Measurements from ENCODE around the gene ADRA2B. TPM values are rescaled to one million over a fixed set of nuclear protein-coding genes. Genes with fewer than 3 reads are reported as not detected.
"Not testable (repeated sequence)": the region's sequence is repeated elsewhere in the genome, so short reads cannot be mapped to it uniquely, and the experiment has no call there.

The ADRA2B gene
- polyA plus RNA-seq, 4 donors = 0.69 to 1.5 TPM; not detected in 2

- WGBS, 3 donors = 79% methylated on average over 19 of the region's 19 CpGs
- Histone ChIP-seq H3K9me3 (ENCODE audit: control insufficient read depth in 2 of 2, insufficient read depth in 1 of 2, low read depth in 1 of 2, low read length in 1 of 2) (no peaks in the 10 kb centered on the region), H3K4me3 (ENCODE audit: low read depth in 1 of 3, low read length in 3 of 3) (no peak overlapping the region), H3K36me3 (ENCODE audit: control insufficient read depth in 3 of 3, insufficient read depth in 2 of 3, low read depth in 1 of 3, low read length in 3 of 3) (no peaks in the 10 kb centered on the region), H3K4me1 (ENCODE audit: control insufficient read depth in 3 of 3, insufficient read depth in 2 of 3, low read depth in 1 of 3, low read length in 2 of 3) (no peaks in the 10 kb centered on the region), H3K27me3 (ENCODE audit: control insufficient read depth in 3 of 3, insufficient read depth in 3 of 3, low read length in 3 of 3) (no peaks in the 10 kb centered on the region), H3K27ac (ENCODE audit: low read depth in 1 of 3, low read length in 2 of 3) (no peak overlapping the region)
- FAIRE-seq (no peak), DNase-seq (no peak)
These were observed 27.7 kb downstream of the ADRA2B start for GRCh38 chr2:96088340-96089335.

- WGBS, 3 donors = 61 to 80% (median 70%) methylated on average over 2 of the region's 2 CpGs
- Histone ChIP-seq H3K27me3 (ENCODE audit: control insufficient read depth in 3 of 3, insufficient read depth in 3 of 3, low read length in 3 of 3) (no peaks in the 10 kb centered on the region), H3K4me1 (ENCODE audit: control insufficient read depth in 3 of 3, insufficient read depth in 2 of 3, low read depth in 1 of 3, low read length in 2 of 3) (no peaks in the 10 kb centered on the region), H3K27ac (ENCODE audit: low read depth in 1 of 3, low read length in 2 of 3) (no peak overlapping the region), H3K4me3 (ENCODE audit: low read depth in 1 of 3, low read length in 3 of 3) (no peak overlapping the region), H3K36me3 (ENCODE audit: control insufficient read depth in 3 of 3, insufficient read depth in 2 of 3, low read depth in 1 of 3, low read length in 3 of 3) (no peaks in the 10 kb centered on the region), H3K9me3 (ENCODE audit: control insufficient read depth in 2 of 2, insufficient read depth in 1 of 2, low read depth in 1 of 2, low read length in 1 of 2) (no peaks in the 10 kb centered on the region)
- DNase-seq (no peak), FAIRE-seq (no peak)
These were observed 29.2 kb downstream of the ADRA2B start for GRCh38 chr2:96087130-96087529.

- Histone ChIP-seq H3K4me3 (ENCODE audit: low read depth in 1 of 3, low read length in 3 of 3) (no peak overlapping the region), H3K27ac (ENCODE audit: low read depth in 1 of 3, low read length in 2 of 3) (no peak overlapping the region), H3K4me1 (ENCODE audit: control insufficient read depth in 3 of 3, insufficient read depth in 2 of 3, low read depth in 1 of 3, low read length in 2 of 3) (no peaks in the 10 kb centered on the region), H3K9me3 (ENCODE audit: control insufficient read depth in 2 of 2, insufficient read depth in 1 of 2, low read depth in 1 of 2, low read length in 1 of 2) (no peaks in the 10 kb centered on the region), H3K27me3 (ENCODE audit: control insufficient read depth in 3 of 3, insufficient read depth in 3 of 3, low read length in 3 of 3) (no peaks in the 10 kb centered on the region), H3K36me3 (ENCODE audit: control insufficient read depth in 3 of 3, insufficient read depth in 2 of 3, low read depth in 1 of 3, low read length in 3 of 3) (no peaks in the 10 kb centered on the region)
- FAIRE-seq (no peak), DNase-seq (no peak)
- 93 to 95% (median 94%) methylated on average over 10 to 12 of the region's 12 CpGs for WGBS, 3 donors
These were observed 30.6 kb downstream of the ADRA2B start for GRCh38 chr2:96085541-96086355.

GRCh38 chr2:96084858-96085518 lies 31.4 kb downstream of the ADRA2B start:
- not testable (repeated sequence) for H3K4me1 ChIP-seq (ENCODE audit: control insufficient read depth in 3 of 3, insufficient read depth in 2 of 3, low read depth in 1 of 3, low read length in 2 of 3); DNase-seq; FAIRE-seq

GRCh38 chr2:96083989-96084857 lies 32.1 kb downstream of the ADRA2B start:
- H3K4me3 ChIP-seq (ENCODE audit: low read depth in 1 of 3, low read length in 3 of 3) = no peak overlapping the region
- FAIRE-seq = no peak
- no peak for DNase-seq
- H3K9me3 ChIP-seq (ENCODE audit: control insufficient read depth in 2 of 2, insufficient read depth in 1 of 2, low read depth in 1 of 2, low read length in 1 of 2) = no peaks in the 10 kb centered on the region
- H3K27me3 ChIP-seq (ENCODE audit: control insufficient read depth in 3 of 3, insufficient read depth in 3 of 3, low read length in 3 of 3) = no peaks in the 10 kb centered on the region
- H3K36me3 ChIP-seq (ENCODE audit: control insufficient read depth in 3 of 3, insufficient read depth in 2 of 3, low read depth in 1 of 3, low read length in 3 of 3) = no peaks in the 10 kb centered on the region
- H3K27ac ChIP-seq (ENCODE audit: low read depth in 1 of 3, low read length in 2 of 3) = no peak overlapping the region
- H3K4me1 ChIP-seq (ENCODE audit: control insufficient read depth in 3 of 3, insufficient read depth in 2 of 3, low read depth in 1 of 3, low read length in 2 of 3) = no peaks in the 10 kb centered on the region
- 83 to 89% (median 85%) methylated on average over 22 of the region's 22 CpGs for WGBS, 3 donors

More at GRCh38 chr2:96084858-96085518, 31.4 kb downstream of the ADRA2B start:
- not testable (repeated sequence) for H3K27ac ChIP-seq (ENCODE audit: low read depth in 1 of 3, low read length in 2 of 3); H3K9me3 ChIP-seq (ENCODE audit: control insufficient read depth in 2 of 2, insufficient read depth in 1 of 2, low read depth in 1 of 2, low read length in 1 of 2); H3K27me3 ChIP-seq (ENCODE audit: control insufficient read depth in 3 of 3, insufficient read depth in 3 of 3, low read length in 3 of 3); H3K36me3 ChIP-seq (ENCODE audit: control insufficient read depth in 3 of 3, insufficient read depth in 2 of 3, low read depth in 1 of 3, low read length in 3 of 3); H3K4me3 ChIP-seq (ENCODE audit: low read depth in 1 of 3, low read length in 3 of 3)
- WGBS, 3 donors = 84 to 86% (median 85%) methylated on average over 5 to 7 of the region's 7 CpGs

GRCh38 chr2:96083064-96083939 lies 33.1 kb downstream of the ADRA2B start:
- H3K27ac ChIP-seq (ENCODE audit: low read depth in 1 of 3, low read length in 2 of 3) = no peak overlapping the region
- FAIRE-seq (no peak), DNase-seq (no peak)
- 69 to 91% (median 83%) methylated on average over 9 of the region's 9 CpGs for WGBS, 3 donors
- no peaks in the 10 kb centered on the region for H3K9me3 ChIP-seq (ENCODE audit: control insufficient read depth in 2 of 2, insufficient read depth in 1 of 2, low read depth in 1 of 2, low read length in 1 of 2)
- no peaks in the 10 kb centered on the region for H3K36me3 ChIP-seq (ENCODE audit: control insufficient read depth in 3 of 3, insufficient read depth in 2 of 3, low read depth in 1 of 3, low read length in 3 of 3)
- no peaks in the 10 kb centered on the region for H3K27me3 ChIP-seq (ENCODE audit: control insufficient read depth in 3 of 3, insufficient read depth in 3 of 3, low read length in 3 of 3)
- H3K4me3 ChIP-seq (ENCODE audit: low read depth in 1 of 3, low read length in 3 of 3) = no peak overlapping the region
- no peaks in the 10 kb centered on the region for H3K4me1 ChIP-seq (ENCODE audit: control insufficient read depth in 3 of 3, insufficient read depth in 2 of 3, low read depth in 1 of 3, low read length in 2 of 3)
